Measurements from ENCODE around the gene SETD6.
"Not testable (repeated sequence)": the region's sequence is repeated elsewhere in the genome, so short reads cannot be mapped to it uniquely, and the experiment has no call there.

SETD6 gene

DNA sequence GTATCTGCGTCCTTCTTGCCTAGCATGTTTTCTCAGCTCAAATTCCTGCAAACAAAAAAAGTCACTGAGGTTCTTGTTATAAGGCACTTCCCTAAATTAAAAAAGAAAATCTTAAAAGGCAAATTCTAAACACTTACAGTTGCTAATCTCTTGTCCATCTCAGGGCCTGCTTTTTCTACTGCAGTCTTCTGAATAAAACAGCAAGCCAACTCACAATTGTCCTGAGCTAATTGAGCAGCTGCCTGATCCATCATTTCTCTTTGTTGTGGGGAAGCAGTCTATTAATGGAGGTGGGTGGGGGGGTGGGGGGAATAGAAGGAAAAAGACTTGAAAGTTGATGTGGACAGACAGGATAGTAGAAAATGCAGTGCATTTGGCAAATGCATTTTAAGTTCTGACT, 27.0 kb downstream of the SETD6 start:
- no peak for DNase-seq (ENCODE audit: low read depth)

DNA sequence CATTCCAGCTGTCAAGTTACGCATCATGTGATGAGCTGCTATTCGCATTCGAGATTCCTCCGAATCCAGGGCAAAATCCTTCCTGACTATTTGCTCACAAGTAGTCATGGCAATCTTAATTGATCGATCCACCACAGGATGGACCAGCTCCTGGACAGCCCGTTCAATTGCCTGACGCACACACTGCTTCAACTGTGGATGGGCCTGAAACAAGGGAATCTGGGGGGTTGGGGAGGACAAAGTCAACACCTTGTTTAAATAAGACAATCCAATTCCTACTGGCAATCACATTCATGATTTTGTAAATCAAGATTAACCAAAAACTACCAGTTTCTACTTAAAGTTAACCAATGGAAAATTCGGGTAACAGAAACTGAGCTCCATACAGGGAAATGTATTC, 28.4 kb downstream of the SETD6 start:
- no peak for DNase-seq (ENCODE audit: low read depth)

DNA sequence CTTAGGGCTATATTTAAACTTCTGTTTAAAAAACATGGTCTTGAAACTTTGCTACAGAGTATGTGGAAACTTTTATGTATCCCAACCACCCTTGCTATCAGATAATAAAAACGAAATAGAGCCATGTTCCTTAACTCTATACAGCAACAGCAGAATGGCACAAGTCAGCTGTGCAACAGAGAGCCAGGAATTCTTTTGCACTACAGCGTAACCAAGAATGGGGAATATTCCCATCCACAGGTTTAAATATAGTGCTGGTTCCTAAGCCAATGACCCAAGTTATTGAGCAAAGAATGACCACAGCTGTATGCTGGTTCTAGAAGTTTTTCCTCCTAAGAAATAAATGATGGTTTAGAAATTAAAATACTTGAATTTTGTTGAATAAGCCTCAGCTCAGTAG, 33.1 kb downstream of the SETD6 start:
- no peak for DNase-seq (ENCODE audit: low read depth)

DNA sequence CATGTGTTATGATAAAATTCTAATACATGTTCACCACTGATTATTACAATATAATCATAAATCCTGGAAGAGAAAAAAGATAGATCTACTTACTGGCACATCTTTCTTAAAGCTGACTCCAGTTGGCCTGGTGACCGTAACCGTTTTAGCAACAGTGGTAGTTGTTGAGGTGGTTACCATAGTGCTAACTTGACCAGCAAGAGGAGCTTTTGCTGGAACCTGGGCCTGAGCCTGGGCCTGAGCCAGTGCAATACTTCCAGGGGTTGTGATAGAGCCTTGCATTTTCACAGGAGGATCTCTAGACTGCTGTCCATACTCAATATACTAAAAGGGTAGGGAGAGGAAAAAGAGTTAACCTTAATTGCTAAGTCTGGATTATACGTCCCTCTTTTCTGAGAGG, 36.2 kb downstream of the SETD6 start:
- DNase-seq (ENCODE audit: low read depth), result no peak

- no peak for DNase-seq (ENCODE audit: low read depth)
These were observed 41.4 kb downstream of the SETD6 start for GRCh38 chr16:58556678-58557077.

GRCh38 chr16:58563235-58563634, 47.9 kb downstream of the SETD6 start:
- DNase-seq (ENCODE audit: low read depth), result no peak

- no peak for DNase-seq (ENCODE audit: low read depth)
These were observed 48.5 kb downstream of the SETD6 start for GRCh38 chr16:58563775-58564174.

- DNase-seq (ENCODE audit: low read depth), result not testable (repeated sequence)
These were observed 50.4 kb downstream of the SETD6 start for GRCh38 chr16:58565697-58566096.
